Fibroblast of mammary gland (primary cell): ENCODE measurements around the gene NAGLU.

Source experiments
- DNase-seq: peaks from one replicate; pipeline ENCODE4 v3.0.0-alpha.2; 2010; ENCODE audit warnings: low read depth
- H3K4me3 ChIP-seq: 2 replicates; pipeline ENCODE4 v1.5.1; 2011; ENCODE audit warnings: low read depth, mild to moderate bottlenecking, low read length, moderate library complexity; ENCODE audit not compliant: control insufficient read depth
- CTCF ChIP-seq: conservative IDR thresholded peaks from 2 replicates; pipeline ENCODE4 v1.5.1; 2011; ENCODE audit warnings: low read depth, low read length, inconsistent platforms; ENCODE audit not compliant: control insufficient read depth, insufficient read depth

NAGLU gene

GRCh38 chr17:42563543-42563942 is 27.5 kb downstream of the NAGLU start:
- TF ChIP-seq CTCF: no peak
- peak overlapping the region; percentile 92 for H3K4me3 ChIP-seq
- no peak for DNase-seq

- no peak for TF ChIP-seq CTCF
- no peak for DNase-seq
- H3K4me3 ChIP-seq: no peak overlapping the region
These were observed 27.9 kb downstream of the NAGLU start for GRCh38 chr17:42563950-42564349.

- no peak for TF ChIP-seq CTCF
- H3K4me3 ChIP-seq: no peak overlapping the region
These were observed 28.9 kb downstream of the NAGLU start for GRCh38 chr17:42564815-42565522.

GRCh38 chr17:42565523-42566214 is 29.6 kb downstream of the NAGLU start:
- no peak for TF ChIP-seq CTCF
- no peak for DNase-seq
- H3K4me3 ChIP-seq: no peak overlapping the region

More at GRCh38 chr17:42564815-42565522, 28.9 kb downstream of the NAGLU start:
- DNase-seq: no peak

- DNase-seq: no peak
- TF ChIP-seq CTCF: no peak
- H3K4me3 ChIP-seq: peak overlapping the region; percentile 85
These were observed 30.3 kb downstream of the NAGLU start for GRCh38 chr17:42566215-42566882.

GRCh38 chr17:42566883-42567573 is 31.0 kb downstream of the NAGLU start, which contains the start of gene MLX:
Gene MLX (plus strand): TSS chr17:42567100. CDS start chr17:42567125, 25 bp downstream.
- no peak for TF ChIP-seq CTCF
- H3K4me3 ChIP-seq: peak within 1 kb of the TSS; percentile 85
- peak; percentile 86 for DNase-seq
